HG03520 (cell line): Measurements from ENCODE around the gene PITX3.

Experiments
- ATAC-seq: cut with Tn5 transposase; IDR thresholded peaks from one replicate; pipeline ENCODE4 v1.9.1; 2021; ENCODE audit warnings: mild to moderate bottlenecking, moderate library complexity; ENCODE audit not compliant: unreplicated experiment

Gene PITX3

DNA sequence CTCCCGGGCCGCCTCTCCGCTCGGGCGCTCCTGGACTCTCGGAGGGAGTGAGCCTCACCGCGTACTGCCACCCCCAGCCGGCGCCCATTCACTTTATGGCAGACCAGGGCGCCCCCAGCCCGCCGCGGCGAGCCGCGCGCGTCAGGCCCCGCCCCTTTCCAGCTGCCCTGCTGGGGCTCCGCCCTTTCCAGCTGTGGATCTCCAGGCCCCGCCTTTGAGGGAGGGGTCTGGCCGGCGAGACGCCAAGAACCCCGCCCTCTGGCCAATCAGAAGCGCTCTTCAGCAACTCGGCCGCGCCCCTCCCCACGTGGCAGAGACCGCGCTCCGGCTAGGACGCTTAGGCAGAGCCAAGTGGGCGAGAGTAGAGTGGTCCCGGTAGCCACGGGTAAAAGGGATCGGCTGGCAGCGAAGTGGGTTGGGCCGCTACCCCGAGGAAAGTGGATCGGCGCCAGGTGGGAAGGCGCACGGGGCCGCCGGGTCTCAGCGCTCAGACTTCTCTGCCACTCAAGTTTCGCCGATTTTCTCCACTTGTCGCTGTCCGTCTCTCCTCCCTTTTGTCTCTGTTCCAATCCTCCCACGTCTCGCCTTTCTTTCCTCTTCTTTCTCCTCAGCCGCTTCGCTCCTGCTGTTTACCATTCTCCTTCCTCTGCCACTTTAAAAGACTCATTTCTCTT lies at the start of gene PITX3:
Gene PITX3, minus strand, starts transcription at position 69 of the 674 bp plus-strand sequence. CDS start 9,432 bp downstream, outside the sequence.
- no peak for ATAC-seq

DNA sequence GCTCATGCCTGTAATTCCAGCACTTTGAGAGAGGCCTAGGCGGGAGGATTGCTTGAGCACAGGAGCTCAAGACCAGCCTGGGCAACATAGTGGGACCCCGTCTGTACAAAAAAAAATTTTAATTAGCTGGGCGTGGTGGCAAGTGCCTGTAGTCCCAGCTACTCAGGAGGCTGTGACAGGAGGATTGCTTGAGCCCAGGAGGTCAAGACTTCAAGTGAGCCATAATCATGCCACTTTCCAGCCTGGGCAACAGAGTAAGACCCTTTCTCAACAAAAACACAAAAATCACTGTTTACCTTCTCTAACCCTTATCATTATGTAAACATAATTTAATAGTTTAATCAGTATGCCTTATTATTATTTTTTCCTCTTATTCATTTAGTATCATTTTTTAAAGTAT lies 48.5 kb upstream of the PITX3 start:
- ATAC-seq, result no peak

DNA sequence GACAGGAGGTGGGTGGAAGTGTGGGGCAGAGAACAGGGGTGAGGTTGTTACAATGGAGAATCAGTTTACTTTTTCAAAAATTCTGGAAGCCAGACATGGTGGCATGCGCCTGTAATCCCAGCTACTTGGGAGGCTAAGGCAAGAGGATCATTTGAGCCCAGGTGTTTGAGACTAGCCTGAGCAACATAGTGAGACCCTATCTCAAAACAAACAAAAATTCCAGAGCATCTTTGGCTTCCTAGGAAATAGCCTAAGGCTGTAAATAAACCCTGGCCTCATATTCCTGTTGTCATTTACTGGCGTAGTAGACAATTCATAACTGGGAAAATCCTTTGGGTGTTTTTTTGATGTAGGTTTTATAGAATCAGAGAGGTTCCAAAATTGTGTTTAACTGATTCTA lies 48.0 kb upstream of the PITX3 start:
- no peak for ATAC-seq

DNA sequence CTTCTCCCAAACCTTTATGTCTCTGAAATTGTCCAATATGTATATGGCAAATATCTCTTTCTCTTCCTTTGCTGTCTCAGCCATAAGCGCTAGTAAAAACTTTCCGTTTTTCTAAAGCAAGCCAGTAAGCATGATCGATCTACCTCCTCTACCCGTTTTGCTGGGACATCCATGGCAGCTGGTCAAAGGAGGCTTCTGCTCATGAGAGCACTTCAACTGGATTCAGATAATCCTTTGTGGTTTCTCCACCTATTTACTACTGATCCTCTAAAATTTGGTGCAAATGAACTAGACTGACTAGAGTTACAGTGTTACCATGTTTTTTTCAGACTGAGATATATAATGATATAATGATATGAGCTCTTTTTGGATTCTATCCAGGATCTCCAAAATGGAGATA lies 46.7 kb upstream of the PITX3 start:
- ATAC-seq, result no peak

DNA sequence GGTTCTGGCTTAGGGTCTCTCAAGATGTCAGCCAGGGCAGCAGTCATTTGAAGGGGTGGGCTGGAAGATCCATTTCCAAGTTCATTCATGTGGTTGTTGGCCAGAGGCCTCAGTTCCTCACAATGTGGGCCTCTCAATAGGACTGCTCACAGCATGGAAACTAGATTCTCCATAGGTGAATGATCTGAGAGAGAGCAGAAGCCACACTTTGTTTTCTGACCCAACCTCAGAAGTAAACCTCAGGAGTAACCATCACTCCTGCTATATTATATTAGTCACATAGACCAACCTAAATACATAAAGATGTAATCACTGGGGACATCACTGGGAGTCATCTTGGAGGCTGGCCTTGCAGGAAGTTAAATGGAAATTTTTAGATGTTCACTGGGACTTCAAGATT lies 46.2 kb upstream of the PITX3 start:
- no peak for ATAC-seq

DNA sequence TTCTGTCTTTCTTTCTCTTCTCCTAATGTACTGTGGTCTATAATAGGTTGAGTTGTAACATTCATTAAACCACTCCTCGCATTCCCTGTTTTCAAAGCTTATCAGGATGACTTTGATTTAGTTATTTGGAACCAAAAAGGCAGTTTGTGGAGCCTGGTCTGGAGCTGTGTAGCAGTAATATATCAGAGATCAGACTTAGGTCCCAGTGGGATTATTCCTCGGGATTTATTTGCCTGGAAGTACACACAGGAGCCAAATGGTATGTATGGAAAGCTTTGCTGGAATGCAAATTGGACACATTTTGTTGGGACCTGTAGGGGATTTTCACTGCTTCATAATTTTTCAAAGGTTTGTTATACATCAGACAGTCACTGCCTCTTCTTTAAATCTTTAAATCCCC lies 44.9 kb upstream of the PITX3 start:
- no peak for ATAC-seq

DNA sequence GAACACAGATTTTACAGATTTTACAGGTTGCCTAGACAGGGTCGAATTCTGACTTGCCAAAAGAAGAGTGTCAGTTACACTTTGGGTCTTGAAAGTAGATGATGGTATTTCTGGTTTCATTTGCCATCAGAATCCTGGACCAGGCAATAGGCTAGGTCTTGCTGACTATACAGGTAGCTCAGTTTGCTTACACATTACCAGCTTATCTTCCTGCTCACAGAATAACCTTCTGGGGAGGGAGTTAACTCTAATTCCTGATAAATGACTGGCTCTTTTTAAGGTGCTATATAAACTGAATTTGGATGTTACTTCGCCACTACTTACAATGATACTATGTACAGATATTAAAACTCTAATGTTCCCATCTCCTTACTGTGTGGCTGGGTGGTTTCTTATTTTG lies 43.8 kb upstream of the PITX3 start:
- no peak for ATAC-seq

DNA sequence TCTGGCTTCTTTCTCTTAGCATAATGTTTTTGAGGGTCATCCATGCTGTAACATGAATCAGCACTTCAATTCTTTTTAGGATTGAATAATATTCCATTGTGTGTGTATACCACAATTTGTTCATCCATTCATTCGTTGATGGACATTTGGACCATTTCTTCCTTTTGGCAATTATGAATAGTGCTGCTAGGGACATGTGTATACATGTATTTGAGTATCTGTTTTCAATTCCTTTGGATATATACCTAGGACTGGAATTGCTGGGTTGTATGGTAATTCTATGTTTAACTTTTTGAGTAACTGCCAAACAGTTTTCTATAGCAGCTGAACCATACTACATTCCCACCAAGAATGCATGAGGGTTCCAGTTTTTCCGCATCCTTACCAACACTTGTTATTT lies 43.2 kb upstream of the PITX3 start:
- ATAC-seq, result no peak

DNA sequence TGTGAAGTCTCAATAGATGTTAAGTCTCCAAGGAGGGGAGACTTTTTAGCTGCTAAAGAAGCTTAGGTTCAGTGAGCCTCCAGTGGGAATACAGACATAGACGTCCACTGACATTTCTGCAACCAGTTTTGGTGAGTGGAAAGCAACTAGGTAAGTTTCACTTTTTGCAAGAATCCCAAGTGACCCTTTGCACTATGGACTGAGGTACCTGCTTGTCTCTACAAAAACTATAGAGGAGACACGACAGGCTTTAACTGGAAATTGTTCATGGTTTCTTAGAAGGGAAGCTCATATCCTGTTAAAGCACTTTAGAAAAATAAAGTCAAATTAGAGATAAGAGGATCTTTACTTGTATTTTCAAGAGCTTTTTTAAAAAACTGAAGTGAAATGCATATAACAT lies 42.6 kb upstream of the PITX3 start:
- no peak for ATAC-seq

DNA sequence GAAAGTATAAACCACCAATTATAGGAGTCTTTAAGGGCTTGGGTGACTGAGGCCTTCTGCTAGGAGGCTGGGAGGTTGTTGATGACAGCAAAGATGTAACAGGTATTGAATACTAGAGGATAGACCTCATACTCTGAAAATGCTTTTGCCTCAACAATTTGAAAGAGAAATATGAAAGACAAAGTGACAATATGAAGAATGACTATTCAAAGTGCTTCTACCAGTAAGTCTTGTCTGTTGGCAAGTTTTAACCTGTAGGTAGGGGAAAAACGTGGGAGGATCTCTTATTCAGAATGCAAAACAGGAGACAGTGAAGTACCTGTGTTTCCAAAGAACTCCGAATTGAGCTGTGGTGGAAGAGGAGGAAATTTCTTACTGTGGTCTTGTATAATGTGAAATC lies 42.2 kb upstream of the PITX3 start:
- ATAC-seq, result no peak

DNA sequence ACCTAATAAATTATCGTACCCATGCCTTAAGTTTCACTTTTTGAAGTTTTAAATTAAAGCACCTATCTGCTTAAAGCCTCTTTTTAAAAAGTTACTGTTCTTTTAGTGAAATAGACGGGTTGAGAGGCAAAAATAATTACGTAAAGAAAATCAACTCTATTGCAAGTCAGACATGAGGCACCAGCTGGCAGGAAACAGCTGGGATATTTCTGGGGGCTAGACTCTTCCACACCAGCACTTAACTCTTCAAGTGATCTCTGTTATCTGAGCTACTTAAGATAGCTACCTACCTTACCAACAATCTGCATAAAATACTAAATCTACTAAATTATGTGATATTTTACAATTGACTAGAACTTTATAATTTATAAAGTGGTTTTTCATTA lies 39.8 kb upstream of the PITX3 start:
- ATAC-seq, result no peak

DNA sequence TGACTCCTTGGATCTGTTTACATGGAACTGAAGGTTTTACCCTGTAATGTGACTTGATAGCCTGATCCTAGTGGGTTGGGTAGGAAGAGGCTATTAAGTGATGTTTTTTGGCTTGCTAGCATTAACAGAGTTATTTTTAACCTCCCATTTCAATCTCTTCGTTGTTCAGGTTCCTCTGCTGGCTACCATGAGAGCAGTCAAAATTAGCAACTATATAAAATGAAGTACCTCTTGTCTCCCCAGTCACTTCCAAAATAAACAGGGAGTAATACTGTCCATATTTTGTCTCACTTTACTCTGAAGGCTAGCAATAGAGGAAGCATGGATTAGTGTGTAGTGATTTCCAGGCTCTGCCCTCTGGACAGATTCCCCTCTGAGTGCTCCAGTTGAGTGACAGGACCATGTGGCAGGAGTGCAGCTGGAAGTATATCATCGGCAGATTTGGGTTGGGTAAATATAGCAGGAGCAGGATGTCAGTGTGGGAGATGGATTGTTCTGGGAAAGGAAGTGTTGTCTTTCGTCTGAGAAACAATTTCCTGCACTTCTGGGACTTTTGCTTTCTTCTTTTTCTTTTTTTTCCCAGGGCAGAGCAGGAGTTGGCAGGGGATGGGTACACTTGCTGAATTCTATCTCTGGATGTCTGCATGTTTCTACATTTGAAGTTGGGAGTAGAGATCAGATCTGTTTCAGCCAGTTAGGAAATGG lies 39.2 kb upstream of the PITX3 start:
- ATAC-seq, result no peak

DNA sequence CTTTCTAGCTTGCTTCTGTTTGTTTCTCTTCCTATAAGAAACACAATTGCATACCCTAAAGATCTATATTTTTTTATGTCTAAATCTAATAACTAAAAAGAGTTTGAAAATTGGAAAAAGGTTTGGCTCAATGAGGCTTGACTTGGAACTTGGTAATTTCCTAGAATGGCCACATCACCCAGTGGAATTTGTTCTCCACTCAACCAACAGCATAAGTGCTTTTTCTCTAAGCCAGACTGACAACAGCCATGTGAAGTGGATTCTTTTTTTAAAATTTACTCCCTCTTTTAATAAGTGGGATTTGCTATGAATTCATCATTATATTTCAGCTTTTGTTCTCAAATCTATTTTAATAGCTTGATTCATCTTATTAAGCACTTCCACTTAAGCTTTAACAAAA lies 37.8 kb upstream of the PITX3 start:
- ATAC-seq, result no peak

DNA sequence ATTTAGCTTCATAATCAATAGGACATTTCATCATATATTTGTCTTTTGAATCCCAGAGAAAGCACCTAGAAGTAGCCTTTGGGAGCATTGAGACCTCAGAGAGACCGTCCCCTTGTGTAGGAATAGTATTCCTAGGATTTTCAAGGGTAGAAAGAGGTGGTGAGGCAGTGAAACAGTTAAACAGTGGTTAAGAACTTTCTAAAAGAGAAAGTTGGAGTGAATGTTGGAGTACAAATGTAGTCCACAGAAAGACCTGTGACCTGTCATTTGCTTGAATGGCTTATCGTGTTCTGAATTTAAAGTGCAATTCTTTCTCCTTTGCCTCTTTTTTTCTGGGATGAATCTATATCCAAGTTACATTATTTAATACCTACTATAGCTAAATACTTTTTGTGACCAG lies 34.0 kb upstream of the PITX3 start:
- ATAC-seq, result no peak

DNA sequence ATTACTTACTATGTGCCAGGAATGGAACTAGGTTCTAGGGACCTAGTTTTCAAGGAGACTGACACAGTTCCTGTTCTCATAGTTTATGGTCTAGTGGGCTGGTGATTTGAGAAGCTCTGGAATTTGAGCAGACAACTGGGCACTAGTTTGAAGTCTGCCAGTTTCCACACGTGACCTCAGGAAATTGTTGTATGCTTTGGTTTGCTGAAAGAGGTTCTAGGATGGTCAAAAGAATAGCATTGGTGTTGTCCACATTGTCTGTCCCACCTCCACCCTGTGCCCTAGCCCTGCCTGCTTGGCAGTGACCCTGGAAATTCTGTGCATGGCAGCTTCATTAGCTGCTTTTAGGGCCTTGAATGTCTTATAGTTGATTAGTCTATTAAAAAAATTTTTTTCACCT lies 32.8 kb upstream of the PITX3 start:
- no peak for ATAC-seq

DNA sequence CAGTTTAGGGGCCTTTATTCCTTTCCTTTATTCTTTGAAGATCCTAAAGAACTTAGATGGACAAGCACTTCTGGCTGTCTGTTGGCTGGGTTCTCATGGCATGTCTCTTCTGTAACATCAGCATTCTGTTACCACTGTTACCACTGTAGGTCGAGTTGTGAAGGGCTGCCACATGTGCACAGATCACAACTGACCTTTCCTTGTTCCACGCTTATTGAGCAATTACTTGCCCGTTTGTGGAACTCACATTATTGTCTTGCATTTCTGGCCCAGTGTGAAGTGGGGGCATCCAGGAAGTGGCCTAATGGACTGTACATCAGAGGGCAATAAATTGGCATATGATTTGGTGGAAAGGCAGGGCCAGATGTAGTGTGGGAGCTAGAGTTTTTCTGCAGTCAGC lies 27.7 kb upstream of the PITX3 start:
- no peak for ATAC-seq

DNA sequence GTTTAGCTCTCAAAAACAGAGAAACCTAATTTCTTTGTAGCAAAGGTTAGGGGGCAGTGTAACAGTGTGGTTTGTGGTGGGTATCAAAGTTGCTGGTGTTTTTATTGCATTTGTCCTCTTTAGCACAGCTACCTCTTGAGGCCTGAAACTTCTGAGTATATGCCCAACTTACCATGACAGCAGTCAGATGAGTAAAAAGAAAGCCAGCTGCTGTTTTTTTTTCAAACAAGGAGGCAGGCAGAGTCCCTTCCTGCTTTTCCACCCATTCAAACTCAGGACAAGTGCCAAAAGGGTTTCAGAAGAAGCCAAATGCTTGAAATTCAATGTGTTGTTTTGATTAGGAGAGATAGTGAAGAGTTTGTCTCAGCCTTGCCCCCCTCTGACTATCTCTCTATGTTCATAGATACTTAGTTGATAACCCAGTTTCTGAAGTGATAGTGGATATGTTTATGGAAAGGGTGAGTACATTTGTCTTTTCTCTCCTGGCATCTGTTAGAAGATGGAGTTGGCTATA lies 27.1 kb upstream of the PITX3 start:
- no peak for ATAC-seq

DNA sequence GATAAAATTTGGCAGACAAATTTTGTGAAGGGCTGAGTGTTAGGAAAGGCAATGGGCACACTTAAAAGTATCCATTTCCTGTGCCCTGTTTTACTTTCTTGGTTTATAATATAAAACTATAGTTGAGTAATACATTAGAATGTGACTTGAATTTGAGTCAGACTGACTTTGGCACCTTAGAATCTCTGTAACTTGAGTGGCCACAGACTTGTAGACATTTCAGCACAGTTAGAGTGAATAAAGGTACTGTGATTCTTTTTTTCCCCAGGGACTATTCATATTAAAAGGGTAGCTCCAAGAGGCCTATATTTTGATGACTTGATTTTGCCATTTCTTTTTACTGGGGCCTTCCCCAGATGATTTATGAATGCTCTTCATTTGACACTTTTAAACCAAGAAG lies 26.4 kb upstream of the PITX3 start:
- no peak for ATAC-seq

DNA sequence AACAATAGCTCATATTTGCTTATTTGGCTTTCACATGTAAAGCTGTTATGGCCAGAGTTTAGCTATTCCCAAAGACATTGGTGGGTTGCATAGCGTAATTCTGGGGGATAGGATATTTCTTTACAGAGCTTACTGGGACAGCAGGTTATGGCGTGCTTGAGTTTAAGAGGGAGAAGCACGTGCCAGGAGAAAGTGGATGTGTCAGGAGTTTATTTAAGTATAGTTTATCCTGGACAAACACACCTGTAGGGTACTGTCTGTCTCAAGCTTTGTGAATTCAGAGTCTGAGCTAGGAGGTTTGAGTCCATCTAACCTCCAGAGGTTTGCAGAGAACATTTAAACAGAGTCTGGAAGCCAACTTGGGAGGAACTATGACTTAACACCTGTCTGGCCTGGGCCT lies 25.4 kb upstream of the PITX3 start:
- ATAC-seq, result no peak

DNA sequence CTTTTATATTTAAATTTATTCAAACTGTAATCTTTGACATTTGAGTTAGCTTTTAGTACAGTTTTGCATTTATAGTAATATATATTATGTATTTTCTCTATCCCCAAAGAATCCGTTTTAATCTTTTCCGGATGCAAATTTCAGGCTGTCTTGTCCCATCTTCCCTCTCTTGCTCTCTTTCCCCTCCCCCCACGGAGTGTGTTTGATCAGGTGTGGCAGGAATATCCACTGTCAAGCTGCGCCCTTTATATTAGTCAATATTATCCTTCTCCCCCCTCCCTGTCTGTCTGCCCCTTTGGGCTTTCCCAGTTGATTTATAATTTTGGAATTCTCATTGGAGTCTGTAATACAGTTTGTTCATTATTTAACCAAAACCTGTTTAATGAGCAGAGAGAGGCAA lies 23.1 kb upstream of the PITX3 start:
- no peak for ATAC-seq

DNA sequence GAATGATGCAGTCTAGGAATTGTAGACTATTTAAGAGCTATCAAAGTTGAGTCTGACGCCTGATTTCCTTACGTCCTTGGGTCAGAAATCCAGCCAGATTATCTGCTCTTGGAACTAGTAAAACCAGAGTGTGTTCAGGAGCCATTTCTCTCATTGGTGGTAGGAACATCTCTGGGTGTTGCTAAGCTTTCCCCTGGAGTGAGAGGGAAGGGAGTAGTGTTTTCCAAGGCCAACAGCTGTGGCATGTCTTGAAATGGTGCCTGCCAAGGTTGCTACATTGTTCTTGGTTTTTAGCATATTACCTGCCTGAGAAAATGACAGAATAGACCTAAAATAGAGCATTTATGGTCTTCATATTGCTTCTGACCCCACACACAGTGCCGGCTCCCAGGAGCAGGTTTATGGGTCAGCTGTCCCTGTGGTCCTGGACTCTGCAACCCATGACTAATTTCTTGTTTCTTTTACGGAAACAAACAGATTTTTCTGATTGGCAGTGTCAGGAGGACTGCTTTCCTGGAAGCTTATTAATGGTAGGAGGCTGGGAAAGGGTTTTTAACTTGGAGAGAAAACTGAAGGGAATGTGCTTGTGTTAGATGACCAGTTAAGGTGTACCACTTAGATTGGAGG lies 21.5 kb upstream of the PITX3 start:
- no peak for ATAC-seq

DNA sequence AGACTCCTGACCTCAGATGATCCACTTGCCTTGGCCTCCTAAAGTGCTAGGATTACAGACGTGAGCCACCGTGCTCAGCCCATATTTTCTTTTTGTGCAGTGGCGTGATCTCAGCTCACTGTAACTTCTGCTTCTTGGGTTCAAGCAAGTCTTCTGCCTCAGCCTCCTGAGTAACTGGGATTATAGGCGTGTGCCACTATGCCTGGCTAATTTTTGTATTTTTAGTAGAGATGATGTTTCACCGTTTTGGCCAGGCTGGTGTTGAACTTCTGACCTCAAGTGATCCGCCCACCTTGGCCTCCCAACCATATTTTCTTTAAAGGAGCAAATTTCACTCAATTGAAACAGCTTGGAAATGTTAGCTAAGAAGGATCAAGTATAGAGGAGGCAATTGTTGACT lies 20.5 kb upstream of the PITX3 start:
- ATAC-seq, result no peak
